ENCODE results near the gene ANAPC15. TPM values are rescaled to one million over a fixed set of nuclear protein-coding genes. Genes with fewer than 3 reads are reported as not detected.

ANAPC15 gene
- total and polyA plus RNA-seq, 9 of the 15 experiments (the other 6 are each of a cell fraction or from before 2014, with no cell fraction given) = 53.0 to 254 (median 75.7) TPM

DNA sequence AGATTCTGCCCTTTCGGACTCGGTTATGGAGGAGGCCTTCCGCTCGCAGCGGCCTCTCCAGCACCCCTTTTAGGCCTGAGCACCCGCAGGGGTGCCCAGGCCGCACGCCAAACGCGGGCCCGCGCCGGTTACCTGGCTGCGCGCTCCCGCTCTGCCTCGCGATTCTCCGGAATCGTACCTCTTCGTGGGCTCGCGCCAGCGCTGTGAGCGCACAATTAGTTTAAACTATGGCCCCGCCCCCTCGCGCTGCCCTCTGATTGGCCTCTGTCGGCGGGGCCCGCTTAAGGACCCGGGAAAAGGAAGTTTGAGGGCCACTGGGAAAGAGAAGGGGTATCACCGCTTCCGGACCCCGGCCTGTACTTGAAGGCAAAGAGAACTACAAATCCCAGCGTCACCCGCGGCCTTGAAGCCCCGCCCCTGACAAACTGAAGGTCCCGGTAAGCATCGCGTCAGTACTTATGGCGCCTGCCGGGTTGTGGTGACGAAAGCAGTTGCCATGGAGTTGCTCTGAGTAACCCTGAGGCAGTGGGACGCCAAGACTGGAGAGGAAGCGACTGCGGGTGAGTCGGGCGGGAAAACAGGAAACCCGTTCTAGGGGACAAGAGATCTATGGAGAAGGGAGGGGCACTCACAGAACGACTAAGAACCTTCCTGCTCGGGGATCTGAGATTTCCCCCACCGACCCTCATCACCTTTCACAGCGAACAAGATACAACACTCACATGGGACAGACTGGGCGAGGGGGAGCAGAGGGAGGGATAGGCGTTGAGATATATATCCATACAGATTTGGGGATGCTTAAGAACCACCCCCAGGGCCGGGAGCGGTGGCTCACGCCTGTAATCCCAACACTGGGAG, 31.9 kb downstream of the ANAPC15 start, which contains the start of the genes LRRC51 and NUMA1 (continued):
- TF ChIP-seq, protein P1, sequence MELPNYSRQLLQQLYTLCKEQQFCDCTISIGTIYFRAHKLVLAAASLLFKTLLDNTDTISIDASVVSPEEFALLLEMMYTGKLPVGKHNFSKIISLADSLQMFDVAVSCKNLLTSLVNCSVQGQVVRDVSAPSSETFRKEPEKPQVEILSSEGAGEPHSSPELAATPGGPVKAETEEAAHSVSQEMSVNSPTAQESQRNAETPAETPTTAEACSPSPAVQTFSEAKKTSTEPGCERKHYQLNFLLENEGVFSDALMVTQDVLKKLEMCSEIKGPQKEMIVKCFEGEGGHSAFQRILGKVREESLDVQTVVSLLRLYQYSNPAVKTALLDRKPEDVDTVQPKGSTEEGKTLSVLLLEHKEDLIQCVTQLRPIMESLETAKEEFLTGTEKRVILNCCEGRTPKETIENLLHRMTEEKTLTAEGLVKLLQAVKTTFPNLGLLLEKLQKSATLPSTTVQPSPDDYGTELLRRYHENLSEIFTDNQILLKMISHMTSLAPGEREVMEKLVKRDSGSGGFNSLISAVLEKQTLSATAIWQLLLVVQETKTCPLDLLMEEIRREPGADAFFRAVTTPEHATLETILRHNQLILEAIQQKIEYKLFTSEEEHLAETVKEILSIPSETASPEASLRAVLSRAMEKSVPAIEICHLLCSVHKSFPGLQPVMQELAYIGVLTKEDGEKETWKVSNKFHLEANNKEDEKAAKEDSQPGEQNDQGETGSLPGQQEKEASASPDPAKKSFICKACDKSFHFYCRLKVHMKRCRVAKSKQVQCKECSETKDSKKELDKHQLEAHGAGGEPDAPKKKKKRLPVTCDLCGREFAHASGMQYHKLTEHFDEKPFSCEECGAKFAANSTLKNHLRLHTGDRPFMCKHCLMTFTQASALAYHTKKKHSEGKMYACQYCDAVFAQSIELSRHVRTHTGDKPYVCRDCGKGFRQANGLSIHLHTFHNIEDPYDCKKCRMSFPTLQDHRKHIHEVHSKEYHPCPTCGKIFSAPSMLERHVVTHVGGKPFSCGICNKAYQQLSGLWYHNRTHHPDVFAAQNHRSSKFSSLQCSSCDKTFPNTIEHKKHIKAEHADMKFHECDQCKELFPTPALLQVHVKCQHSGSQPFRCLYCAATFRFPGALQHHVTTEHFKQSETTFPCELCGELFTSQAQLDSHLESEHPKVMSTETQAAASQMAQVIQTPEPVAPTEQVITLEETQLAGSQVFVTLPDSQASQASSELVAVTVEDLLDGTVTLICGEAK (IDR thresholded peaks at IDR 0.05) = peak; percentile 92
- TF ChIP-seq, protein P1 (CRISPR knock-in tag; IDR thresholded peaks at IDR 0.05) = no peak
- TF ChIP-seq TOE1 (IDR thresholded peaks at IDR 0.05; ENCODE audit: borderline replicate concordance) (peak; percentile 79), TOE1 (CRISPR knock-in tag; IDR thresholded peaks at IDR 0.05; ENCODE audit: borderline replicate concordance, low read depth) (no peak), SOX6 (IDR thresholded peaks at IDR 0.05) (peak; percentile 23; the same call in 1 of the 2 replicates), SRSF9 (IDR thresholded peaks at IDR 0.05; ENCODE audit: borderline replicate concordance, low read depth, low read length) (no peak), KDM5B (IDR thresholded peaks at IDR 0.05; ENCODE audit: insufficient replicate concordance, low read depth, low read length) (peak; percentile 63), ZNF134 (CRISPR knock-in tag; conservative IDR thresholded peaks at IDR 0.05) (no peak), HCFC1 (IDR thresholded peaks at IDR 0.05; ENCODE audit: low read depth, low read length) (peak; percentile 96), ZNF766 (CRISPR knock-in tag; conservative IDR thresholded peaks at IDR 0.05) (peak; percentile 59; the same call in 1 of the 2 replicates), ZNF274 (IDR thresholded peaks at IDR 0.05; ENCODE audit: borderline replicate concordance, low read depth, low read length) (no peak), ZNF239 (CRISPR knock-in tag; IDR thresholded peaks at IDR 0.05) (no peak), ILF3 (IDR thresholded peaks at IDR 0.05; ENCODE audit: borderline replicate concordance) (no peak), SMARCB1 (IDR thresholded peaks at IDR 0.05; ENCODE audit: insufficient read length, low read depth) (no peak), NFIC (IDR thresholded peaks at IDR 0.05) (no peak), NELFE (IDR thresholded peaks at IDR 0.05; ENCODE audit: insufficient read depth, insufficient read length) (no peak)
- TF ChIP-seq, protein P2, sequence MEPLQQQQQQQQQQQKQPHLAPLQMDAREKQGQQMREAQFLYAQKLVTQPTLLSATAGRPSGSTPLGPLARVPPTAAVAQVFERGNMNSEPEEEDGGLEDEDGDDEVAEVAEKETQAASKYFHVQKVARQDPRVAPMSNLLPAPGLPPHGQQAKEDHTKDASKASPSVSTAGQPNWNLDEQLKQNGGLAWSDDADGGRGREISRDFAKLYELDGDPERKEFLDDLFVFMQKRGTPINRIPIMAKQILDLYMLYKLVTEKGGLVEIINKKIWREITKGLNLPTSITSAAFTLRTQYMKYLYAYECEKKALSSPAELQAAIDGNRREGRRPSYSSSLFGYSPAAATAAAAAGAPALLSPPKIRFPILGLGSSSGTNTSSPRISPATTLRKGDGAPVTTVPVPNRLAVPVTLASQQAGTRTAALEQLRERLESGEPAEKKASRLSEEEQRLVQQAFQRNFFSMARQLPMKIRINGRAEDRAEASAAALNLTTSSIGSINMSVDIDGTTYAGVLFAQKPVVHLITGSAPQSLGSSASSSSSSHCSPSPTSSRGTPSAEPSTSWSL (CRISPR knock-in tag; IDR thresholded peaks at IDR 0.05; ENCODE audit: borderline replicate concordance) = no peak
